HepG2 (cell line): Measurements from ENCODE around the gene MX2. TPM values are rescaled to one million over a fixed set of nuclear protein-coding genes. Genes with fewer than 3 reads are reported as not detected.

Source experiments
- FIP1L1 ChIP-seq: fragments of 200-400 bp; formaldehyde crosslinking; IDR thresholded peaks from 2 replicates; pipeline ENCODE4 v1.6.1; 2018; ENCODE audit warnings: low read depth, mild to moderate bottlenecking, low read length, moderate library complexity, borderline replicate concordance; ENCODE audit not compliant: insufficient read depth
- KDM6A ChIP-seq: IDR thresholded peaks from 2 replicates; pipeline ENCODE4 v1.6.1; 2016; ENCODE audit warnings: low read depth
- NFKB2 ChIP-seq: sonication (generic); formaldehyde crosslinking; IDR thresholded peaks from 2 replicates; pipeline ENCODE4 v1.4.0; 2020; ENCODE audit warnings: missing genetic modification reagents, borderline replicate concordance
- SP4 ChIP-seq: sonication (generic); formaldehyde crosslinking; IDR thresholded peaks from 2 replicates; pipeline ENCODE4 v1.8.1; 2023; ENCODE audit warnings: mild to moderate bottlenecking, missing genetic modification reagents
- ZNF350 ChIP-seq: sonication (generic); formaldehyde crosslinking; IDR thresholded peaks from 2 replicates; pipeline ENCODE4 v1.4.0; 2020; ENCODE audit warnings: mild to moderate bottlenecking, low read depth, missing genetic modification reagents, borderline replicate concordance
- ZNF788 ChIP-seq: sonication (generic); formaldehyde crosslinking; IDR thresholded peaks from 2 replicates; pipeline ENCODE4 v1.5.0; 2020; ENCODE audit warnings: mild to moderate bottlenecking, missing genetic modification reagents, borderline replicate concordance
- ZSCAN9 ChIP-seq: IDR thresholded peaks from 2 replicates; pipeline ENCODE4 v1.6.1; 2016; ENCODE audit warnings: borderline replicate concordance
- polyA plus RNA-seq, 8 experiments: library from polyadenylated mRNA; depleted of rRNA in 3 of 8; stranded (reverse) in 7 of 8; unstranded in 1 of 8; fragments of >200 nt; fragmentation: Illumina TruSeq in 4 of 8; extraction: Trizol in 4 of 8; gene quantifications; 2 replicates each; pipeline versions ENCODE4 v1.2.1 to v1.2.3, GENCODE V29; 2011 to 2016; ENCODE audit warnings: low read depth in 4 of 8, missing spikeins in 1 of 8, mixed read lengths in 1 of 8; ENCODE audit not compliant: insufficient read depth in 1 of 8
- total RNA-seq, 5 experiments: library from RNA; depleted of rRNA; stranded (reverse); fragments of >200 nt; fragmentation: Illumina TruSeq; extraction: Trizol; gene quantifications; 2 replicates each; pipeline ENCODE4 v1.2.3, GENCODE V29; 2016; ENCODE audit warnings: low read depth in 1 of 5
- TF ChIP-seq, protein P1 (sequence below): sonication (generic); formaldehyde crosslinking; IDR thresholded peaks from 2 replicates; pipeline ENCODE4 v1.4.0; 2020; ENCODE audit warnings: mild to moderate bottlenecking, missing genetic modification reagents
- TF ChIP-seq, protein P2 (sequence below): sonication (generic); formaldehyde crosslinking; conservative IDR thresholded peaks from 2 replicates; pipeline ENCODE4 v1.5.0; 2020; ENCODE audit warnings: missing genetic modification reagents

MX2 gene
- total and polyA plus RNA-seq, 2 of the 13 experiments (the other 11 are each of a cell fraction or from before 2014, with no cell fraction given): 24.0 to 35.7 TPM

DNA sequence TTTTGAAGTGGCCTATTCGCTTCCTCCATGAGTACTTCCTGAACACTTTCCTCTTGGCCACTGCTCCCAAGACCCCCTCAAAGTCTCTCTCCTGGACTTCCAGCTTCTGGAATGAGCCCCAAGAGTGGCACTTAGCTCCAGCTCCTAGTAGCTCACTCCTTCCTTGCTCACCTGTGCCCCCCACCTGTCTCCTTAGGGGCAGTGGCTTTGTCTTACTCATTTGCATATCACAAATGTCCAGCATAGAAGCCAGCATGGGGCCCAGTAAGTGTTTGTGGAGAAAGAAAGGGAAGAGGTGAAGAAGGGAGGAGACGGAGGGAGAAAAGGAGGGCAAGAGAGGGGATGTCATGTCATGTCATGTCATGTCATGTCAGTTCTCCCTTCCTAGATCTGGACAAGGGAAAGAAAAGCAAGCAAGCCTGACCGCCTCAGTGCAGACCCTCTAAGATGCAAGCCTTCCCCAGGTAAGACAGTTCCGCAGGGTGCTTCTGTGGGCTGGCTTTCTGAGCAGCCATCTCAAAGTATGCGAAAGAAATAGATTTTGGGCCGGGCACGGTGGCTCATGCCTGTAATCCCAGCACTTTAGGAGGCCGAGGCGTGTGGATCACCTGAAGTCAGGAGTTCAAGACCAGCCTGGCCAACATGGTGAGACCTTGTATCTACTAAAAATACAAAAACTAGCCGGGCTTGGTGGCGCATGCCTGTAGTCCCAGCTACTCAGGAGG lies 57.3 kb downstream of the MX2 start (continued):
- TF ChIP-seq, protein P1, sequence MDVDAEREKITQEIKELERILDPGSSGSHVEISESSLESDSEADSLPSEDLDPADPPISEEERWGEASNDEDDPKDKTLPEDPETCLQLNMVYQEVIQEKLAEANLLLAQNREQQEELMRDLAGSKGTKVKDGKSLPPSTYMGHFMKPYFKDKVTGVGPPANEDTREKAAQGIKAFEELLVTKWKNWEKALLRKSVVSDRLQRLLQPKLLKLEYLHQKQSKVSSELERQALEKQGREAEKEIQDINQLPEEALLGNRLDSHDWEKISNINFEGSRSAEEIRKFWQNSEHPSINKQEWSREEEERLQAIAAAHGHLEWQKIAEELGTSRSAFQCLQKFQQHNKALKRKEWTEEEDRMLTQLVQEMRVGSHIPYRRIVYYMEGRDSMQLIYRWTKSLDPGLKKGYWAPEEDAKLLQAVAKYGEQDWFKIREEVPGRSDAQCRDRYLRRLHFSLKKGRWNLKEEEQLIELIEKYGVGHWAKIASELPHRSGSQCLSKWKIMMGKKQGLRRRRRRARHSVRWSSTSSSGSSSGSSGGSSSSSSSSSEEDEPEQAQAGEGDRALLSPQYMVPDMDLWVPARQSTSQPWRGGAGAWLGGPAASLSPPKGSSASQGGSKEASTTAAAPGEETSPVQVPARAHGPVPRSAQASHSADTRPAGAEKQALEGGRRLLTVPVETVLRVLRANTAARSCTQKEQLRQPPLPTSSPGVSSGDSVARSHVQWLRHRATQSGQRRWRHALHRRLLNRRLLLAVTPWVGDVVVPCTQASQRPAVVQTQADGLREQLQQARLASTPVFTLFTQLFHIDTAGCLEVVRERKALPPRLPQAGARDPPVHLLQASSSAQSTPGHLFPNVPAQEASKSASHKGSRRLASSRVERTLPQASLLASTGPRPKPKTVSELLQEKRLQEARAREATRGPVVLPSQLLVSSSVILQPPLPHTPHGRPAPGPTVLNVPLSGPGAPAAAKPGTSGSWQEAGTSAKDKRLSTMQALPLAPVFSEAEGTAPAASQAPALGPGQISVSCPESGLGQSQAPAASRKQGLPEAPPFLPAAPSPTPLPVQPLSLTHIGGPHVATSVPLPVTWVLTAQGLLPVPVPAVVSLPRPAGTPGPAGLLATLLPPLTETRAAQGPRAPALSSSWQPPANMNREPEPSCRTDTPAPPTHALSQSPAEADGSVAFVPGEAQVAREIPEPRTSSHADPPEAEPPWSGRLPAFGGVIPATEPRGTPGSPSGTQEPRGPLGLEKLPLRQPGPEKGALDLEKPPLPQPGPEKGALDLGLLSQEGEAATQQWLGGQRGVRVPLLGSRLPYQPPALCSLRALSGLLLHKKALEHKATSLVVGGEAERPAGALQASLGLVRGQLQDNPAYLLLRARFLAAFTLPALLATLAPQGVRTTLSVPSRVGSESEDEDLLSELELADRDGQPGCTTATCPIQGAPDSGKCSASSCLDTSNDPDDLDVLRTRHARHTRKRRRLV (CRISPR knock-in tag): no peak
- TF ChIP-seq ZNF350: no peak
- TF ChIP-seq, protein P2, sequence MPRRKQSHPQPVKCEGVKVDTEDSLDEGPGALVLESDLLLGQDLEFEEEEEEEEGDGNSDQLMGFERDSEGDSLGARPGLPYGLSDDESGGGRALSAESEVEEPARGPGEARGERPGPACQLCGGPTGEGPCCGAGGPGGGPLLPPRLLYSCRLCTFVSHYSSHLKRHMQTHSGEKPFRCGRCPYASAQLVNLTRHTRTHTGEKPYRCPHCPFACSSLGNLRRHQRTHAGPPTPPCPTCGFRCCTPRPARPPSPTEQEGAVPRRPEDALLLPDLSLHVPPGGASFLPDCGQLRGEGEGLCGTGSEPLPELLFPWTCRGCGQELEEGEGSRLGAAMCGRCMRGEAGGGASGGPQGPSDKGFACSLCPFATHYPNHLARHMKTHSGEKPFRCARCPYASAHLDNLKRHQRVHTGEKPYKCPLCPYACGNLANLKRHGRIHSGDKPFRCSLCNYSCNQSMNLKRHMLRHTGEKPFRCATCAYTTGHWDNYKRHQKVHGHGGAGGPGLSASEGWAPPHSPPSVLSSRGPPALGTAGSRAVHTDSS (CRISPR knock-in tag): no peak
- TF ChIP-seq FIP1L1: no peak
- TF ChIP-seq KDM6A: no peak
- no peak for TF ChIP-seq NFKB2 (CRISPR knock-in tag)
- no peak for TF ChIP-seq ZSCAN9 (CRISPR knock-in tag)
- no peak for TF ChIP-seq SP4 (CRISPR knock-in tag)
- TF ChIP-seq ZNF788 (CRISPR knock-in tag): no peak
- TF ChIP-seq, all 625 proteins: peak for 0
